Cardiac atrium fibroblast (primary cell): ENCODE measurements around the gene PCSK9. TPM values are rescaled to one million over a fixed set of nuclear protein-coding genes. Genes with fewer than 3 reads are reported as not detected.

ENCODE experiments used
- total RNA-seq: library from RNA; depleted of rRNA; stranded (reverse); fragments of >200 nt; gene quantifications from 2 replicates; pipeline ENCODE4 v1.2.3, GENCODE V29; 2015

PCSK9 gene
- 1.3 and 7.5 TPM in 2 replicates for total RNA-seq

DNA sequence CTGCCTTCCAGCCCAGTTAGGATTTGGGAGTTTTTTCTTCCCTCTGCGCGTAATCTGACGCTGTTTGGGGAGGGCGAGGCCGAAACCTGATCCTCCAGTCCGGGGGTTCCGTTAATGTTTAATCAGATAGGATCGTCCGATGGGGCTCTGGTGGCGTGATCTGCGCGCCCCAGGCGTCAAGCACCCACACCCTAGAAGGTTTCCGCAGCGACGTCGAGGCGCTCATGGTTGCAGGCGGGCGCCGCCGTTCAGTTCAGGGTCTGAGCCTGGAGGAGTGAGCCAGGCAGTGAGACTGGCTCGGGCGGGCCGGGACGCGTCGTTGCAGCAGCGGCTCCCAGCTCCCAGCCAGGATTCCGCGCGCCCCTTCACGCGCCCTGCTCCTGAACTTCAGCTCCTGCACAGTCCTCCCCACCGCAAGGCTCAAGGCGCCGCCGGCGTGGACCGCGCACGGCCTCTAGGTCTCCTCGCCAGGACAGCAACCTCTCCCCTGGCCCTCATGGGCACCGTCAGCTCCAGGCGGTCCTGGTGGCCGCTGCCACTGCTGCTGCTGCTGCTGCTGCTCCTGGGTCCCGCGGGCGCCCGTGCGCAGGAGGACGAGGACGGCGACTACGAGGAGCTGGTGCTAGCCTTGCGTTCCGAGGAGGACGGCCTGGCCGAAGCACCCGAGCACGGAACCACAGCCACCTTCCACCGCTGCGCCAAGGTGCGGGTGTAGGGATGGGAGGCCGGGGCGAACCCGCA, at the start of gene PCSK9:
Gene PCSK9, plus strand, starts transcription at position 207 of the 741 bp plus-strand sequence. Its CDS starts 290 bp downstream, at position 497.

DNA sequence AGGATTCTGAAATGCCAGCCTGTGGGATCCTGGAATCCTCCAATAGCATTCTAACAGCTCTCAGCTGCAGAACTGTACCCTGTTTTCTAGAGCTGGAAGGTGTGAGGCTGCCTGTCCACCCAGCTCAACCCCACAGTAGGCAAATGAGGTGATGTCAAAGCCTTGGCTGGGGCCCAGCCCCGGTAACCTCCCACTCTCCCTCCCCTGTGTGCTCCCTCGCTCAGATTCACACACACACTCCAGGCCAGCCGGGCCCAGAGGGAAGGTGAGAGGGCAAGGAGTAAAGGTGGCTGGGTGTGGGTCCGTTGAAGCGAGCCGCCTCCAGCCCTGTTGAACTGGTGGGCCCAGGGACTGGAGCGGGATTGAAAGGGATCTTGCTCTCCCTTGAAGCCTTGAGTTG, 40.7 kb upstream of the PCSK9 start, which contains the start of gene BSND:
Gene BSND, plus strand, starts transcription at position 257 of the 400 bp plus-strand sequence. CDS start 254 bp downstream, outside the sequence.

Other genes starting within 250 kb of the PCSK9 start
- gene TTC22, start 238.2 kb upstream of the PCSK9 start, total RNA-seq, result not detected in 2 replicates
- gene DHCR24, start 152.4 kb upstream of the PCSK9 start, total RNA-seq, result 67.5 and 136 TPM in 2 replicates
- gene TMEM61, start 58.9 kb upstream of the PCSK9 start, total RNA-seq, result not detected in 2 replicates
- gene BSND, start 40.6 kb upstream of the PCSK9 start, total RNA-seq, result not detected in 2 replicates
- 13.4 and 17.5 TPM in 2 replicates for gene USP24, start 175.8 kb downstream of the PCSK9 start, total RNA-seq